ENCODE measurements around the gene TTF2. TPM values are rescaled to one million over a fixed set of nuclear protein-coding genes. Genes with fewer than 3 reads are reported as not detected.

Gene TTF2
- total RNA-seq, 1 experiment from 2014 or later = 88.8 TPM

GRCh38 chr1:117015724-117016123, 44.4 kb upstream of the TTF2 start:
- no peak overlapping the region for H3K4me3 Mint-ChIP-seq
- POLR2A ChIA-PET = no interaction called here
- CTCF ChIA-PET = no interaction called here
- TF ChIP-seq, protein P1, sequence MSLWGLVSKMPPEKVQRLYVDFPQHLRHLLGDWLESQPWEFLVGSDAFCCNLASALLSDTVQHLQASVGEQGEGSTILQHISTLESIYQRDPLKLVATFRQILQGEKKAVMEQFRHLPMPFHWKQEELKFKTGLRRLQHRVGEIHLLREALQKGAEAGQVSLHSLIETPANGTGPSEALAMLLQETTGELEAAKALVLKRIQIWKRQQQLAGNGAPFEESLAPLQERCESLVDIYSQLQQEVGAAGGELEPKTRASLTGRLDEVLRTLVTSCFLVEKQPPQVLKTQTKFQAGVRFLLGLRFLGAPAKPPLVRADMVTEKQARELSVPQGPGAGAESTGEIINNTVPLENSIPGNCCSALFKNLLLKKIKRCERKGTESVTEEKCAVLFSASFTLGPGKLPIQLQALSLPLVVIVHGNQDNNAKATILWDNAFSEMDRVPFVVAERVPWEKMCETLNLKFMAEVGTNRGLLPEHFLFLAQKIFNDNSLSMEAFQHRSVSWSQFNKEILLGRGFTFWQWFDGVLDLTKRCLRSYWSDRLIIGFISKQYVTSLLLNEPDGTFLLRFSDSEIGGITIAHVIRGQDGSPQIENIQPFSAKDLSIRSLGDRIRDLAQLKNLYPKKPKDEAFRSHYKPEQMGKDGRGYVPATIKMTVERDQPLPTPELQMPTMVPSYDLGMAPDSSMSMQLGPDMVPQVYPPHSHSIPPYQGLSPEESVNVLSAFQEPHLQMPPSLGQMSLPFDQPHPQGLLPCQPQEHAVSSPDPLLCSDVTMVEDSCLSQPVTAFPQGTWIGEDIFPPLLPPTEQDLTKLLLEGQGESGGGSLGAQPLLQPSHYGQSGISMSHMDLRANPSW (CRISPR knock-in tag; conservative IDR thresholded peaks at IDR 0.05; ENCODE audit: low read depth) = no peak
- no peak for TF ChIP-seq SP1 (CRISPR knock-in tag; conservative IDR thresholded peaks at IDR 0.05)
- no peak for TF ChIP-seq ZNF425 (CRISPR knock-in tag; conservative IDR thresholded peaks at IDR 0.05)
- TF ChIP-seq HMGA2 (CRISPR knock-in tag; IDR thresholded peaks at IDR 0.05) = no peak
- TF ChIP-seq JAZF1 (CRISPR knock-in tag; IDR thresholded peaks at IDR 0.05) = no peak
- TF ChIP-seq, protein P2, sequence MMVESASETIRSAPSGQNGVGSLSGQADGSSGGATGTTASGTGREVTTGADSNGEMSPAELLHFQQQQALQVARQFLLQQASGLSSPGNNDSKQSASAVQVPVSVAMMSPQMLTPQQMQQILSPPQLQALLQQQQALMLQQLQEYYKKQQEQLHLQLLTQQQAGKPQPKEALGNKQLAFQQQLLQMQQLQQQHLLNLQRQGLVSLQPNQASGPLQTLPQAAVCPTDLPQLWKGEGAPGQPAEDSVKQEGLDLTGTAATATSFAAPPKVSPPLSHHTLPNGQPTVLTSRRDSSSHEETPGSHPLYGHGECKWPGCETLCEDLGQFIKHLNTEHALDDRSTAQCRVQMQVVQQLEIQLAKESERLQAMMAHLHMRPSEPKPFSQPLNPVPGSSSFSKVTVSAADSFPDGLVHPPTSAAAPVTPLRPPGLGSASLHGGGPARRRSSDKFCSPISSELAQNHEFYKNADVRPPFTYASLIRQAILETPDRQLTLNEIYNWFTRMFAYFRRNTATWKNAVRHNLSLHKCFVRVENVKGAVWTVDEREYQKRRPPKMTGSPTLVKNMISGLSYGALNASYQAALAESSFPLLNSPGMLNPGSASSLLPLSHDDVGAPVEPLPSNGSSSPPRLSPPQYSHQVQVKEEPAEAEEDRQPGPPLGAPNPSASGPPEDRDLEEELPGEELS (CRISPR knock-in tag; IDR thresholded peaks at IDR 0.05) = no peak
- TF ChIP-seq SOX15 (CRISPR knock-in tag; IDR thresholded peaks at IDR 0.05) = no peak
- no peak for TF ChIP-seq ZNF396 (CRISPR knock-in tag; IDR thresholded peaks at IDR 0.05; ENCODE audit: borderline replicate concordance)
- no peak for TF ChIP-seq USF1 (CRISPR knock-in tag; IDR thresholded peaks at IDR 0.05)
- TF ChIP-seq RORB (CRISPR knock-in tag; IDR thresholded peaks at IDR 0.05) = no peak
- no peak for TF ChIP-seq TEAD1 (CRISPR knock-in tag; IDR thresholded peaks at IDR 0.05)
- TF ChIP-seq ZNF138 (CRISPR knock-in tag; conservative IDR thresholded peaks at IDR 0.05) = no peak
- no peak for TF ChIP-seq ELF4 (CRISPR knock-in tag; IDR thresholded peaks at IDR 0.05; ENCODE audit: low read depth)
- no peak for TF ChIP-seq NR1H2 (CRISPR knock-in tag; IDR thresholded peaks at IDR 0.05)
- H3K9me3 Mint-ChIP-seq = no peaks in the 10 kb centered on the region
- no peaks in the 10 kb centered on the region; the same call in 1 of the 2 replicates for H3K36me3 Mint-ChIP-seq
- DNase-seq (ENCODE audit: low spot score) = no peak
- ATAC-seq = no peak
- H3K4me1 Mint-ChIP-seq = peaks cover 10% of the 10 kb centered on the region
- no peaks in the 10 kb centered on the region for H3K27me3 Mint-ChIP-seq (ENCODE audit: low read depth)
- no peak overlapping the region for H3K27ac Mint-ChIP-seq

DNA sequence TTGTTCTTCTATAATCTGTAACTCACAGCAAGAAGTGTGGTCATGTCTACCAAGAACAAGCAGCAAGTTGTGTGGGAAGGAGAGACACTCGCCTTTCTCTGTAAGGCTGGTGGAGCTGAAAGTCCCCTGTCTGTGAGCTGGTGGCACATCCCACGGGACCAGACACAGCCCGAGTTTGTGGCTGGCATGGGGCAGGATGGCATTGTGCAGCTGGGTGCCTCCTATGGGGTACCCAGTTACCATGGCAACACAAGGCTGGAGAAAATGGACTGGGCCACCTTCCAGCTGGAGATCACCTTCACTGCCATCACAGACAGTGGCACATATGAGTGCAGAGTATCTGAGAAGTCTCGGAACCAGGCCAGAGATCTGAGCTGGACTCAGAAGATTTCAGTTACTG, 43.1 kb upstream of the TTF2 start:
- no peak for DNase-seq (ENCODE audit: low spot score)
- Mint-ChIP-seq H3K36me3 (no peaks in the 10 kb centered on the region), H3K27me3 (ENCODE audit: low read depth) (no peaks in the 10 kb centered on the region), H3K27ac (no peak overlapping the region), H3K4me3 (no peak overlapping the region), H3K4me1 (peaks cover 8% of the 10 kb centered on the region), H3K9me3 (no peaks in the 10 kb centered on the region)
- POLR2A ChIA-PET = no interaction called here
- CTCF ChIA-PET = interaction anchor here (1.2 kb wide), 1 partner anchor 344 kb away, joined by 3 read pairs; no protein-coding TSS in a partner anchor
- no peak for ATAC-seq
- TF ChIP-seq AFF4 (CRISPR knock-in tag; IDR thresholded peaks at IDR 0.05; ENCODE audit: borderline replicate concordance) = no peak
- no peak for TF ChIP-seq ZNF121 (CRISPR knock-in tag; IDR thresholded peaks at IDR 0.05)
- no peak for TF ChIP-seq CDX4 (CRISPR knock-in tag; IDR thresholded peaks at IDR 0.05; ENCODE audit: borderline replicate concordance)
- TF ChIP-seq ARID4B (CRISPR knock-in tag; IDR thresholded peaks at IDR 0.05; ENCODE audit: borderline replicate concordance) = no peak
